ENCODE measurements around the gene S100A4.
A peak's percentile ranks its signal among the peaks of the same experiment; 100 is the strongest.

S100A4 gene

DNA sequence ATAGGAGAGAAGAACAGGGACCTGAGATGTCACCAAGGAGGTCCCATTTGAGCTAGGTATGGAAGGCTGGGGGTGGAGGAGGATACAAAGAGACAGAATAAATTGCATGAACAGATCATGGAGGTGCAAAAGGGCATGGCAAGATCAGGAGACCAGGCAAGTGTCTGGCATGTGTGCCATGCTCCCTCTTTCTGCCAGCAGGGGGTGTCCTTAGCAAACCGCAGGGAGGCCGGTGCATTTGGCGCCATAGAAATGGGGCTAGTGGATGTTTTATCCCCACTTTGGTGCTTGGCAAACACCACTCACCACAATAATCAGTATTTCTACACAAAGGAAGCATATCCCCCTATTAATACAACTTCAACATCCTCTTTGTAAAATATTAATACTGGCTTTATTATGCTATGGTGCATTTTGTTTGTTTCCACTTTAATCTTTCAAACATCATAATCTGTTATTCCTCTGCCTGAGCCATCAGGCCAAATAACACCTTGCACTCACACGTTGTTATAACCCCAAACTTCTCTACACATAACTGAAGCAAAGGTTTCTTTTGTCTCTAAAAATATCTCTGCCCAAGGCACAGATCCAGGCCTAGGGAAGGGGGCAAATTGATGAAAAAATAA, 35.8 kb downstream of the S100A4 start:
- DNase-seq (ENCODE audit: low read depth in 2 of 3, low spot score in 1 of 3) = peak; percentile 57 to 69 (median 65)

DNA sequence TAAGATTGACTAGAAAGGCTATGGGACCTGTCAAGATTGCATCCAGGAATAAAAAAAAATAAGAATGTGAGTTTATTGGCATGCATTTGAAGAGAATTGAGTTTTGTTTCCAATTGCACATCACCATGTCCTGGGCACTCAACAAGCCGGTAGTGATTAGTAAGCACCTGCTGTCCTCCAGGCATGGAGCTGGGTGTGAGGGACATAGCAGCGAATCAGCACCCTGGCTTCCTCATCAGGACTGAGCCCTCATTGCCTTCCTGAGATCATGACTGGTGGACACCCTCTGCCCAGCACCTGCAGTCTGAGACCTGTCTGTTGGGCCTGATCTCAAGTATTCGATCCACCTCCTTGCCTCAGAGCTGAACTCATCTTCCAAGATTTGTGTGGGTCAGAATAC, 36.6 kb downstream of the S100A4 start:
- DNase-seq (ENCODE audit: low read depth in 2 of 3, low spot score in 1 of 3) = no peak

DNA sequence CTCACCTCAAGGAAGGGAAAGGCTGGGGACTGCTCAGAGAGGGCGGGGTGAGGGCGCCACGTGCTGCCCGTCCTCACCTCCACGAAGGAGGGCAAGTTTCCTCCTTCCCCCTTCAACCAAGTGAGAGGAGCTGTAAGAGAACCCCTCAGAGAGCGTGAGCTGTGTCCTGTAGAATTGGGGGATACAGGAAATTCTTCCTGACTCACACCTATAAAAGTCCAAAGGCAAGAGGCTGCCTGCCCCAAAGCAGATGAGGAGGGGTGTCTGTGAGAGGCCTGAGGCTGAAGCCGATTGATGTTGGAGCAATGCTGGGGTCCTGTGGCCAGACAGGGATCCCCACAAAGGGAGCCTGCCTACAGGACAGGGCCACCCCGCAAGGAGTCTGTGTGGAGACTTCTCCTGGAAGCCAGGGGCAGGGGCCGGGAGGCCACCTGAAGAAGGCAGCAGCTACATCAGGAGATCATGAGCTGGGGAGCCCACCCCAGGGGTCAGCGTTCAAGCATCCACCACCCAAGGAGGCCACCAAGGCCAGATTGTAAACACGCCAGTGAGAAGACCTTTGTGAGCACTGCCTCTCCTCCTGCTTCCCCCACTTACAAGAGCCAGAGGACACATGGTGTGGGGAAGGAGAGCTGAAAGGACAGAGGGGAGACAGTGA, 37.6 kb downstream of the S100A4 start:
- no peak for DNase-seq (ENCODE audit: low read depth in 2 of 3, low spot score in 1 of 3)

DNA sequence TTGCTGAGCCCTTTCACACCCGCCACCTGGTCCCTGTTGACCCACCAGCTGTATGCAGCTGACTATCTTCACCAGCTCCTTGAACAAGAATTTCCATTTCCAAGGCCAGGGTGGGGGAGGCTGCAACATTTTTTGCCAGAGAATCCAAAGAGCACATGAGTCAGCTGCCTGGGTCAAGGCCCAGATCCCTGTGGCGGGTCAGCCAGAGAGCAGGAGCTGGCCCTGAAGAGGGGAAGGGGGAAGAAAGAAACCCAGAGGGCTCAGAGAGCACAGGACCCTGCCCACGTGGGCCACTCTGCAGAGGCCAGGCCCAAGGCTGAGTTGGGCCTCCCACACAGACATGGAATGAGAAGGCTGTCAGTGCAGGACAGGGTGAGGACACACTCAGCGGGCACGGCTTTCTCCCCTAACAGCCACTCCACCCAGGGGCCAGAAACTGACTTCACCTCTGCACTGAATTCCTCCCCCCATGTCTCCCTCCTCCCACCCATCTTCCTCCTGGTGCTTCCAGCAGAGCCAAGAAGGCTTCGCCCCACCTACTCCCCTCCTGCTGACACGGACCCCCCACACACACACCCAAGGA, 38.7 kb downstream of the S100A4 start:
- no peak for DNase-seq (ENCODE audit: low read depth in 2 of 3, low spot score in 1 of 3)

DNA sequence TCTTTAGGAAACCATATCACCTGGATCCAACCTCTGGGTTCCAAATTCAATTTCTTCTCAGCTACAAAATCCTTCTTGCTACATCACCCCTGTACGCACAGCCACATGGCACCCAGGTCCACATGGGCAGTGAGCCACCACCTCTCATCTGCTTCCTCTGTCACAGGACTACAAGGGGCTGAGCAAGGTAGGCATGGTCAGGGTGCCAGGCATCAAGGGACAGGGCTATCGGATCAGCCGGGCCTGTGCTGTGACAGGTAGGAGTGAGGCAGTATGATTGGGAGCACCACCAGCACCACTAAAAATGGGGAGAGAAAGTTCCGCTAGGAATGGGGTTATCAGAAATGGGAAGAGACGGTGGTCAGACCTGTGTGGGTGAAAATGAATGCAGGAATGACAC, 39.2 kb downstream of the S100A4 start:
- no peak for DNase-seq (ENCODE audit: low read depth in 2 of 3, low spot score in 1 of 3)

DNA sequence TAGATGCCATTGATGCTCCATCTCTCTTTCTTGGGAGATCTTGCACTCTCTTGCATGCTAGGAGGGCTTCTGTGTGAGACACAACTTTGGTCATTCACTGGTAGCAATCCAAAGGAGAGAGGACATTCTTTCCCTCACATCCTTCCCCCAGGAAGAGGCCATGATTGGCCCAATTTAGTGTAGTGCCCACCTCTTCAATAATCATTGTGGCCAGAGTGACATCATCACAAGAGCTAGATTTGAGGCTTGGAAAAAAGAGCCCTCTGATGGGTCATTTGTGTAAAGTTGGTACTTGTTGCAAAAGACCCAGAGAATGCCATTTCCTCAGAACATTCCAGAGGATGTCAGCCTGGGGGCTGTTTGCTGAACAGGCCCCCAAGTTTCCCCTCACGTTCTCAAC, 40.0 kb downstream of the S100A4 start:
- DNase-seq (ENCODE audit: low read depth in 2 of 3, low spot score in 1 of 3) = no peak

DNA sequence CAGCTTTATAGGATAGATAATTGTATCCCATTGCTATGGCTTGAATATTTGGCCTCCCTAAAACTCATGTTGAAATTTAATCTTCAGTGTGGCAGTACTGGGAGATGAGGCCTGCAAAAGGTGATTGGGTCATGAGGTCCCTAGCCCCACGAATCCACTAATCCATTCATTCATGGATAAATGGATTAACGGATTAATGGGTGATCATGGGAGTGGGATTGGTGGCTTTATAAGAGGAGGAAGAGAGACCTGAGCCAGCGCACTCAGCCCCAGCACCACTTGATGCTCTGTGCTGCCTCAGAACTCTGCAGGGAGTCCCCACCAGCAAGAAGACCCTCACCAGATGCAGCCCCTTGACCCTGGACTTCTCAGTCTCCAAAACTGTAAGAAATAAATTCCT, 41.8 kb downstream of the S100A4 start:
- no peak for DNase-seq (ENCODE audit: low read depth in 2 of 3, low spot score in 1 of 3)

DNA sequence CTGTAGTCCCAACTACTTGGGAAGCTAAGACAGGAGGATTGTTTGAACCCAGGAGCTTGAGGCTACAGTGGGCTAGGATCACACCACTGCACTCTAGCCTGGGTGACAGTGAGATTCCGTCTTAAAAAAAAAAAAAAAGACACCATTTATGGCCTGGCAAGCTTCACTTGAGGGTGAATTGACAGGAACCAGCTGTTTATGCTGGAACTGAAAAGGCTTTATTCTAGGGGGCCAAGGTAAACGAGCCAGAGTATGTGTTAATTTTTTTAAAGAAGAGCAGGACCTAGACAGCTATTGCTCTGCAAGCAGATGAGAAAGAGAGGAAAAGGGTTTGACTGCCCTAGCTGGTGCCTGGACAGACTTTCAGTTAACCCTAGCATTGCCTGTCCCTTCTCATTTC, 46.9 kb downstream of the S100A4 start:
- DNase-seq (ENCODE audit: low read depth in 2 of 3, low spot score in 1 of 3) = no peak

DNA sequence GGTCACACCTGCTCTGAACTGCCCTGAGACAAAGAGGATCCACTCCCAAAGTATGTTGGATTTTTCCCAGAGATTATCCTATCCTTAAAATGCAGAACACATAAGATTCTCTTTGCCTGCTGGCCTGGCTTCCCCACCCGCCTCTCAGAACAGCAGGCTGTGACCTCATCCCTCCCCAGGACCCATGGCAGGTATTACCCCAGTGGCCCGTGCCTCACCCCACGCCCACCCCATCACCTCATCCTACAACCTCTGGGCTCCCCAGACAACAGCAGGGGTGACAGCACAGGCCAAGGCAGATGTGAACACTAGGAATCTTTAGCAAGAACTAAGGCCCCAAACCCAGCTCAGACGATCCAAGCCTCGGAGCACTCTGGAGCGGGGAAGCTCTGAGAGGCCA, 50.1 kb downstream of the S100A4 start:
- no peak for DNase-seq (ENCODE audit: low read depth in 2 of 3, low spot score in 1 of 3)

DNA sequence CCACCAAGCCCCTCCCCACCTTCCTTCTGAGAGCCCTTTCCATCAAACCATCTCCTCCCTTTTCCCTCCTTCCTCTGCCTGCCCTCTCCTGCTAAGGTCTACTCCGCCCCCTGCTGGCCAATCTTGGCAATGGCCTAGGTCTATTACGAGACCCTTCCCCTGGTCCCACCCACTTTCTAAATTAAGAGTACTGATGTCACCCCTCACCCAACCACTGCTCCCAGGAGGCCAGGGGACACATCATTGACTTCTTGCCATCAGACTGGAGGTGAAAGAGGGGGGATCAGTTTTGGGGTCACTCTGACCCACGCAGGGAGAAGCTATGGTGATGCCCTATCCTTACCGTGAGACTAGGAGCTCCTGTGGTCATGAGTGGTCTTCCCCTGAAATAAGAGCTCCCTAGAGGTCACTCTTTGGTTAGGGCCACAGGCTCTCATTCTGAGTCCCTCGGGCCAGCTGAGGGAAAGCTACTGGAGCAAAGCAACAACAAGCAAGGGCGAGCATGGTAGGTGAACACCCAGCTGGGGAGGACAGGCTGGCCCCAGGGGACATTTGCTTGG, 50.5 kb downstream of the S100A4 start:
- peak; percentile 69 to 80 (median 79) for DNase-seq (ENCODE audit: low read depth in 2 of 3, low spot score in 1 of 3)

Measured in stimulated activated CD4-positive, alpha-beta T cell treated with anti-CD3 and anti-CD28 coated beads, Interleukin-12 subunit alpha, Interleukin-12 subunit beta, amount 100 ng/mL, for 48 hours (primary cell).